Mesenchymal stem cell (in vitro differentiated cells and primary cell): Measurements from ENCODE around the gene NCF4.

Experiments
- DNase-seq: peaks from one replicate; pipeline ENCODE4 v3.0.0-alpha.2; 2013
- H2AFZ ChIP-seq: one replicate; pipeline ENCODE4 v1.6.1; 2013; ENCODE audit warnings: low read depth, mild to moderate bottlenecking, control low read depth, inconsistent platforms, low read length, moderate library complexity
- H2AK5ac ChIP-seq: 2 replicates; pipeline ENCODE4 v1.6.1; 2013; ENCODE audit warnings: low read length, moderate library complexity, mild to moderate bottlenecking, inconsistent platforms; ENCODE audit not compliant: severe bottlenecking
- H2BK120ac ChIP-seq: one replicate; pipeline ENCODE4 v1.6.1; 2013; ENCODE audit warnings: low read depth, mild to moderate bottlenecking, inconsistent platforms, low read length, moderate library complexity
- H2BK12ac ChIP-seq, 2 experiments: one replicate each; pipeline ENCODE4 v1.6.1; 2013; ENCODE audit warnings: inconsistent platforms in 2 of 2, low read length in 2 of 2, mild to moderate bottlenecking in 2 of 2, moderate library complexity in 2 of 2, control low read depth in 1 of 2
- H2BK15ac ChIP-seq: one replicate; pipeline ENCODE4 v1.6.1; 2013; ENCODE audit warnings: mild to moderate bottlenecking, low read depth, inconsistent platforms; ENCODE audit not compliant: poor library complexity, severe bottlenecking
- H2BK5ac ChIP-seq: 2 replicates; pipeline ENCODE4 v1.6.1; 2013; ENCODE audit warnings: low read depth, mild to moderate bottlenecking, low read length, control low read depth, inconsistent platforms; ENCODE audit not compliant: poor library complexity, severe bottlenecking
- H3K14ac ChIP-seq, 2 experiments: one replicate each; pipeline ENCODE4 v1.6.1; 2013; ENCODE audit warnings: inconsistent platforms in 2 of 2, low read length in 2 of 2, control low read depth in 1 of 2, mild to moderate bottlenecking in 1 of 2, moderate library complexity in 1 of 2
- H3K18ac ChIP-seq, 2 experiments: one replicate each; pipeline ENCODE4 v1.6.1; 2013; ENCODE audit warnings: inconsistent platforms in 2 of 2, low read length in 2 of 2, control low read depth in 1 of 2, low read depth in 1 of 2, mild to moderate bottlenecking in 1 of 2
- H3K23ac ChIP-seq, 2 experiments: one replicate each; pipeline ENCODE4 v1.6.1; 2013; ENCODE audit warnings: inconsistent platforms in 2 of 2, low read length in 2 of 2, mild to moderate bottlenecking in 2 of 2, moderate library complexity in 2 of 2, control low read depth in 1 of 2
- H3K27ac ChIP-seq: 2 replicates; pipeline ENCODE4 v1.5.1; 2013; ENCODE audit warnings: mild to moderate bottlenecking, moderate library complexity, low read length, control low read depth, inconsistent platforms; ENCODE audit not compliant: poor library complexity, severe bottlenecking
- H3K27me3 ChIP-seq, 2 experiments: 2 replicates each; pipeline versions ENCODE4 v1.6.1 to v1.7.0; 2013; ENCODE audit warnings: low read length in 2 of 2, mild to moderate bottlenecking in 2 of 2, moderate library complexity in 2 of 2, control low read depth in 1 of 2, inconsistent platforms in 1 of 2; ENCODE audit not compliant: control insufficient read depth in 1 of 2, insufficient read depth in 1 of 2
- H3K36me3 ChIP-seq, 2 experiments: 2 replicates each; pipeline versions ENCODE4 v1.6.1 to v1.7.0; 2013; ENCODE audit warnings: low read length in 2 of 2, control low read depth in 1 of 2, inconsistent platforms in 1 of 2, low read depth in 1 of 2, mild to moderate bottlenecking in 1 of 2; ENCODE audit not compliant: insufficient read depth in 2 of 2, control insufficient read depth in 1 of 2
- H3K4ac ChIP-seq, 2 experiments: one replicate each; pipeline ENCODE4 v1.6.1; 2013; ENCODE audit warnings: inconsistent platforms in 2 of 2, low read length in 2 of 2, mild to moderate bottlenecking in 2 of 2, moderate library complexity in 2 of 2, control low read depth in 1 of 2, low read depth in 1 of 2
- H3K4me1 ChIP-seq: 2 replicates; pipeline ENCODE4 v1.6.1; 2013; ENCODE audit warnings: low read depth, low read length, control low read depth; ENCODE audit not compliant: control insufficient read depth, insufficient read depth
- H3K4me2 ChIP-seq: 2 replicates; pipeline ENCODE4 v1.6.1; 2013; ENCODE audit warnings: low read length, mild to moderate bottlenecking, inconsistent platforms; ENCODE audit not compliant: poor library complexity, severe bottlenecking
- H3K4me3 ChIP-seq, 2 experiments: 2 replicates each; pipeline versions ENCODE4 v1.5.1 to v1.7.0; 2013; ENCODE audit warnings: low read length in 2 of 2, mild to moderate bottlenecking in 2 of 2, control low read depth in 1 of 2, low read depth in 1 of 2; ENCODE audit not compliant: insufficient read depth in 1 of 2
- H3K79me1 ChIP-seq: replicated peaks from 2 replicates; pipeline ENCODE4 v1.6.1; 2013; ENCODE audit warnings: mild to moderate bottlenecking, control low read depth, low read length, inconsistent platforms; ENCODE audit not compliant: poor library complexity, severe bottlenecking
- H3K9ac ChIP-seq: 2 replicates; pipeline ENCODE4 v1.7.0; 2013; ENCODE audit warnings: mild to moderate bottlenecking, low read length, moderate library complexity
- H3K9me3 ChIP-seq: 2 replicates; pipeline ENCODE4 v1.7.0; 2013; ENCODE audit warnings: mild to moderate bottlenecking, low read length; ENCODE audit not compliant: control insufficient read depth
- H4K8ac ChIP-seq: one replicate; pipeline ENCODE4 v1.6.1; 2013; ENCODE audit warnings: inconsistent platforms, mild to moderate bottlenecking, low read length, moderate library complexity
- H4K91ac ChIP-seq: one replicate; pipeline ENCODE4 v1.6.1; 2013; ENCODE audit warnings: mild to moderate bottlenecking, low read length, inconsistent platforms
- WGBS: methylation state at CpG from one replicate; pipeline ENCODE4 v1.1.7; 2013; ENCODE audit warnings: mixed read lengths; 5-methylcytosine and 5-hydroxymethylcytosine counted together

The NCF4 gene

GRCh38 chr22:36893262-36893661 is 32.5 kb downstream of the NCF4 start:
- Histone ChIP-seq H2BK15ac (no peak overlapping the region), H3K79me1 (no peaks in the 10 kb centered on the region), H3K18ac (no peak overlapping the region), H3K4ac (no peak overlapping the region), H3K23ac (no peak overlapping the region), H2AFZ (no peak overlapping the region), H3K9me3 (peaks cover 6% of the 10 kb centered on the region), H2AK5ac (no peak overlapping the region), H3K4me1 (no peaks in the 10 kb centered on the region), H3K36me3 (no peaks in the 10 kb centered on the region), H4K91ac (no peak overlapping the region), H3K9ac (no peak overlapping the region), H2BK5ac (no peak overlapping the region), H3K4me3 (no peak overlapping the region), H2BK12ac (no peak overlapping the region), H2BK120ac (no peak overlapping the region), H3K27ac (no peak overlapping the region), H4K8ac (no peak overlapping the region), H3K4me2 (no peak overlapping the region), H3K14ac (no peak overlapping the region), H3K27me3 (peaks cover 42 to 57% of the 10 kb centered on the region in 2 experiments)
- 72% methylated on average over 2 of the region's 3 CpGs for WGBS
- DNase-seq: no peak

- DNase-seq: no peak
- Histone ChIP-seq H3K4me3 (no peak overlapping the region), H3K9ac (no peak overlapping the region), H3K14ac (no peak overlapping the region), H3K36me3 (no peaks in the 10 kb centered on the region), H2BK15ac (no peak overlapping the region), H2BK12ac (no peak overlapping the region), H3K79me1 (no peaks in the 10 kb centered on the region), H3K4me1 (no peaks in the 10 kb centered on the region), H2BK5ac (no peak overlapping the region), H4K91ac (no peak overlapping the region), H3K27ac (no peak overlapping the region), H3K27me3 (peaks cover 50 to 66% of the 10 kb centered on the region in 2 experiments), H4K8ac (no peak overlapping the region), H3K23ac (no peak overlapping the region), H3K18ac (no peak overlapping the region), H3K9me3 (peaks cover 8% of the 10 kb centered on the region), H3K4me2 (no peak overlapping the region), H3K4ac (no peak overlapping the region), H2BK120ac (no peak overlapping the region), H2AK5ac (no peak overlapping the region), H2AFZ (no peak overlapping the region)
- 100% methylated on average over 1 of the region's 1 CpG for WGBS
Observed at GRCh38 chr22:36894266-36894665, 33.5 kb downstream of the NCF4 start.

- H3K14ac ChIP-seq: no peak overlapping the region
- H3K9me3 ChIP-seq: peaks cover 17% of the 10 kb centered on the region
- no peak overlapping the region for H3K27ac ChIP-seq
- H3K27me3 ChIP-seq: peaks cover 72 to 78% of the 10 kb centered on the region in 2 experiments
- H2BK120ac ChIP-seq: no peak overlapping the region
- no peak overlapping the region for H3K4me3 ChIP-seq
- no peak overlapping the region for H2BK12ac ChIP-seq
- no peak for DNase-seq
- no peak overlapping the region for H2AK5ac ChIP-seq
- H4K91ac ChIP-seq: no peak overlapping the region
- H3K4me2 ChIP-seq: no peak overlapping the region
- H3K9ac ChIP-seq: no peak overlapping the region
- 66% methylated on average over 3 of the region's 3 CpGs for WGBS
- H2AFZ ChIP-seq: no peak overlapping the region
- H3K18ac ChIP-seq: no peak overlapping the region
- no peaks in the 10 kb centered on the region for H3K4me1 ChIP-seq
- H2BK15ac ChIP-seq: no peak overlapping the region
- H2BK5ac ChIP-seq: no peak overlapping the region
- H4K8ac ChIP-seq: no peak overlapping the region
- no peak overlapping the region for H3K4ac ChIP-seq
- H3K79me1 ChIP-seq: no peaks in the 10 kb centered on the region
- no peaks in the 10 kb centered on the region for H3K36me3 ChIP-seq
- H3K23ac ChIP-seq: no peak overlapping the region
Observed at GRCh38 chr22:36897611-36898010, 36.8 kb downstream of the NCF4 start.

GRCh38 chr22:36898690-36899089 is 37.9 kb downstream of the NCF4 start:
- Histone ChIP-seq H3K27me3 (peaks cover 69 to 70% of the 10 kb centered on the region in 2 experiments), H3K36me3 (no peaks in the 10 kb centered on the region), H3K79me1 (no peaks in the 10 kb centered on the region), H2BK5ac (no peak overlapping the region), H2BK15ac (no peak overlapping the region), H3K27ac (no peak overlapping the region), H2AK5ac (no peak overlapping the region), H3K9me3 (peaks cover 17% of the 10 kb centered on the region), H2AFZ (no peak overlapping the region), H4K8ac (no peak overlapping the region), H3K18ac (no peak overlapping the region), H3K23ac (no peak overlapping the region), H3K9ac (no peak overlapping the region), H3K14ac (no peak overlapping the region), H2BK12ac (no peak overlapping the region), H3K4me1 (no peaks in the 10 kb centered on the region), H4K91ac (no peak overlapping the region), H3K4me2 (no peak overlapping the region), H3K4ac (no peak overlapping the region), H2BK120ac (no peak overlapping the region), H3K4me3 (no peak overlapping the region)
- 66% methylated on average over 4 of the region's 4 CpGs for WGBS
- DNase-seq: no peak
